HS-5 (cell line): ENCODE data around the gene GPATCH4.
"Not testable (repeated sequence)": the region's sequence is repeated elsewhere in the genome, so short reads cannot be mapped to it uniquely, and the experiment has no call there.

Experiments
- DNase-seq: peaks from one replicate; pipeline ENCODE4 v3.0.0-alpha.2; 2012; ENCODE audit warnings: low read depth

Gene GPATCH4

DNA sequence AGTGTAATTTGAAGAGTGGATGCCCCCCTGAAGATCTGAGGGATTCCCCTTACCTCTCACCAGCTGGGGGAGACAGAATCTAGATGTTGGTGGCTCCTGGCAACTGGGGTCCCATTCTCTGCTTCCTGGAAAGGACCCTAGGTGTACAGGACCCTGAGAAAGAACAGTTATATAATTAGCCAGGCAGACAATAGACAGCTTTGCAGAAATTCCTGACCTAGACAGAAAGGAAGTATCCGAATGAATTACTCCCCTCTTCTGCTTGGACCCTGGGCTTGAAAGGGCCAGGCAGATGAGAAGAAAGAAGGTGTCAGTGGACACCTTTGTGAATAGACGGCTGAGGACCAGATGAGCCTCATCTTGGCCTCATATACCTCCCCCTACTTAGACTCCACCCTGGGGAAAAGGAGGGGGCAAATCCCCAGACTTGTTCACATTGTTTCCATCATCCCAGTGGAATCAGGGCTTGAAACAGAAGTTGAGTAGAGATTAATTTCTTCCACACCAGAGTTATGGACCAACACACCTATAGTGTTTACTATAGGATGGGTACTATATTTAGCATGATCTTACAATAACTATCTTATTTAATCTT lies 27.1 kb downstream of the GPATCH4 start:
- DNase-seq = no peak

GRCh38 chr1:156572663-156573018 lies 28.6 kb downstream of the GPATCH4 start:
- no peak for DNase-seq

DNA sequence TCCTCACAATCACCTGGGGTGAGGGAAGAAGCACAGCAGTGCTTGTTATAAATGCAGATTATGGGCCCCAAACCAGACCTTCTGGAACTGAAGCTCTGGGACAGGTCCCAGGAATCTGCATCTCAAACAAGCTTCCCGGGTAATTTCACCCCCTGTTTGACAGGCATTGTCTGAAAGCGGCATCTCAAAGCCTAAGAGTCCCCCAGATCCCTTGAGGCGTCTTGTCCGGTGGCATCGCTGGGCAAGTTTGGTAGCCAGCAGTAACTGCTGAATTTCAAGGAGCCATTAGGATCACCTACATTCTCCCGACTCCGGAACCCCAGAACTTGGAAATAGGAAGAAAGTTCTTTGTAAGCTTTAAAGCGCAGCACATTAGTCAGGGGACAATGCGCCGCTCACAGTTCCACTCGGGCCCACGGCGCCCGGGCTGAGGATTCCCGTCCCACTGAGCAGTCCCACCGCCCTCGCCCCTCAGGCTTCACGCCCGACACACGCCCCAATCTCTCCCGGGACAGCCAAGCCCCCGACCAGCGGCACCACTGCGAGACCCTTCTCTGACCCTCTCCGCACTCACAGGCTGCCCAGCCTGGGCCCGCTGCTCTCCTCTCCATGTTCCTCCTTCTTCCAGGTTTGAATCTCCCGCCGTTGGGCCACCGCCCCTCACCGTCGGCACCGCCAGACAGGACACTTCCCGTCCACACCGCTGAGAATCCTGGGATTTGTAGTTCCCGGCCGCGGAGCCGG lies 29.2 kb downstream of the GPATCH4 start, which contains the start of gene IQGAP3:
Gene IQGAP3 (minus strand): TSS at position 647 of the 744 bp plus-strand sequence. CDS start 36 bp downstream, at position 611.
- peak; percentile 40 for DNase-seq

DNA sequence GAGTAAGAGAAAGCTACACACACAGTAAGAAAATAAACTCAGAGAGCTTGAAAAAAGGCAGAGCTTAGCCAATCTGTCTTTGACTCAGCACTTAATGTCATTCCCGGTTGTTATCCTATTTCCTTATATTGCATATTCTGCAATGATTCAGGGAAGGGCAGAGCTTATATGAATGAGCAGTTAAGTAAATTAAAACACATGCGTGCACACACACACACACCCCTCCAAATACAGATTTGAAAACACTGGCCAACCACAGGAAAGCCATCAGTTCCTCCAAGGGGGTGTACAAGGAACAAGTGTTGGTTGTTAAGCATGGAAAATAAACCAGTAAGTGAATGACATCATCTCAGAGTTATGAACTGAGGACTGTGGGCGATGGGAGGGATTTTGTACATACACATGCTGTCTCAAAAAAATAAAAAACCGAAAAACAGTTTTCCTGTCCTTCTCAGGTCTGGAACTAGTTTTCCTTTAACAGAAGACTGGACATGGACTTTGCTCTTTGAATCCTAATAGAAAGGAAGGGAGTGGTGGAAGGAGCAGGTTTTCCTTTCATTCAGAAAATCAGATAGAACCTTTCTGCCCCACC lies 29.9 kb downstream of the GPATCH4 start:
- DNase-seq = peak; percentile 93

- no peak for DNase-seq
These were observed 34.8 kb downstream of the GPATCH4 start for GRCh38 chr1:156566436-156566835.

- DNase-seq = no peak
These were observed 35.8 kb downstream of the GPATCH4 start for GRCh38 chr1:156565519-156565918.

- no peak for DNase-seq
These were observed 40.6 kb downstream of the GPATCH4 start for GRCh38 chr1:156560585-156561163.

DNA sequence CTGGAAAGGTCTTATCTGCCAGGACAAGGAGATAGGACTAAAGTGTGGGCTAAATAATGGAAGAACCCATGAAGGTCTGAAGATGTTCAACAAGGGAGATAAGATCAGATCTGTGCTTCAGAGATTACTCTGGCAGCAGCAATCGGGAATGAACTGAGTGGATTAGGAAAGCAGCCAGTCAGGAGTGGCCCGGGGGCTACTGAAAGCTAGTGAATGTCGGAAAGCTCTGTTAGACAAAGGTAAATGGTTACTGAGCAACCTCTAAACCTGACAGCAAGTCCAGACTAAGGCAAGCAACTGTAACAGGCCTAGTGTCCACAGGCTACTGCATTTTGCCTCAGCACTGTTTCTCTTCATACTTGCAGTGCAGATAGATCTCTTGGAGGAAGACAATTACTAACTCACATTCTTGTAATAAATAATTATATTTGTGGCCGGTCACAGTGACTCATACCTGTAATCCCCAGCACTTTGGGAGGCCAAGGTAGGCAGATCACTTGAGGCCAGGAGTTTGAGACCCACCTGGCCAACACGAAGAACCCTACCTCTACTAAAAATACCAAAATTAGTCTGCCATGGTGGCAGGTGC lies 41.4 kb downstream of the GPATCH4 start:
- DNase-seq = no peak

- DNase-seq = no peak
These were observed 42.0 kb downstream of the GPATCH4 start for GRCh38 chr1:156559086-156559796.

DNA sequence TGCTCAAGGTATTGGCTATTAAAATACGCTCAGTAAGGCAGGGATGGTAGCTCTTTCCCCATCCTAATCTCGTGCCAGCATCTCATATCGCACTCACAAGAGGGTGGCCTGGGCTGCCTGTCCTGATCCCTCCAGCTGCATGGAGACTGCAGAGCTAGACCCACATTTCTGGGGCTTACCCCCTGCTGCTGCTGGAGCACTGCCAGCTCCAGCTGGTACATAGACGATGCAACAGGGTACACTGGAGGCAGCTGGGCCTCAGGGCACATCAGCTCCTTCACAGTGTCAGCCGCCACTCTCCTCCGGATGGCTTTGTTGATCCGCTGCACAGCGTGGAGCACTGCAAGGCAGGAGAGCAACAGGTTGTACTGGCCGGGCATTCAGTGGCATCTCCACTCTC lies 44.9 kb downstream of the GPATCH4 start:
- no peak for DNase-seq

- DNase-seq = no peak
These were observed 45.6 kb downstream of the GPATCH4 start for GRCh38 chr1:156555715-156556114.

DNA sequence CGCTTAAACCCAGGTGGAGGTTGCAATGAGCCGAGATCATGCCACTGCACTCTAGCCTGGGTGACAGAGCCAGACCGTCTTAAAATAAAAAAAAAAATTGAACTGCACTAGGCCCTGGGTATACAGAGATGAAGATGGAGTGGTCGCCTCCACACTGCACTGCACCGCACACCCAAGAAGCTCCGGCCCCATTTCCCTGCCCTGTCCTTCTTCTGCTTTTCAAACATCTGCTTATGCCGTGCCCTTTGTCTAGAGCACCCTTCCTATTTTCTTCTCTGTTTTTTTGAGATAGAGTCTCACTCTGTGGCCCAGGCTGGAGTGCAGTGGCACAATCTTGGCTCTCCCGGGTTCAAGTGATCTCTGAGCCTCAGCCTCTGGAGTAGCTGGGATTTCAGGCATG lies 46.3 kb downstream of the GPATCH4 start:
- DNase-seq = no peak

GRCh38 chr1:156553860-156554485 lies 47.3 kb downstream of the GPATCH4 start:
- DNase-seq = no peak

DNA sequence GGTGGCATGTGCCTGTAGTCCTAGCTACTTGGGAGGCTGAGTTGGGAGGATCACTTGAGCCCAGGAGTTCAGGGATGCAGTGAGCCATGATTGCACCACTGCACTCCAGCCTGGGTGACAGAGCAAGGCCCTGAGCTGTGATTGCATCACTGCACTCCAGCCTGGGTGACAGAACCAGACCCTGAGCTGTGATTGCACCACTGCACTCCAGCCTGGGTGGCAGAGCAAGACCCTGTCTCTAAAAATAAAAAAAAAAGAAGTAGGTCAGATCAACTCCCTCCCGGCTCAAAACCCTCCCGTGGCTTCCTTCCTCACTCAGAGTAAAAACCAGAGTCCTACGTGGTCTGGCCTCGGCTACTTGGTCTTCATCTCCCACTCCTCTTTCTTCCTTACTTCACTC lies 48.3 kb downstream of the GPATCH4 start:
- not testable (repeated sequence) for DNase-seq

DNA sequence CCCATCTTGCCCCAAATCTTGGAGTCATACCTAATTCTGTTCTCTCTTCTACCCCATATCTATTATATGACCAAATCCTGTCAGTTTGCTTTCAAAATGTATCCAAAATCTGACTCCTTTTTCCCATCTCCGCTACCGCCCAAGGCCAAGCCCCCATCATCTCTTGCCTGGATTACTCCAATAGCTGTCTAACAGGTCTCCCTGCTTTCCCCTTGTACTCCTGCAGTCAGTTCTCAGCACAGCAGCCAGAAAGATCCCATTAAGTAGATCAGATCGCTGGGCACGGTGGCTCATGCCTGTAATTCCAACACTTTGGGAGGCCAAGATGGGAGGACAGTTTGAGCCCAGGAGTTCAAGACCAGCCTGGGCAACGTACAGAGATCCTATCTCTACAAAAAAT lies 48.8 kb downstream of the GPATCH4 start:
- no peak for DNase-seq

GRCh38 chr1:156551869-156552268 lies 49.4 kb downstream of the GPATCH4 start:
- DNase-seq = peak; percentile 40

DNA sequence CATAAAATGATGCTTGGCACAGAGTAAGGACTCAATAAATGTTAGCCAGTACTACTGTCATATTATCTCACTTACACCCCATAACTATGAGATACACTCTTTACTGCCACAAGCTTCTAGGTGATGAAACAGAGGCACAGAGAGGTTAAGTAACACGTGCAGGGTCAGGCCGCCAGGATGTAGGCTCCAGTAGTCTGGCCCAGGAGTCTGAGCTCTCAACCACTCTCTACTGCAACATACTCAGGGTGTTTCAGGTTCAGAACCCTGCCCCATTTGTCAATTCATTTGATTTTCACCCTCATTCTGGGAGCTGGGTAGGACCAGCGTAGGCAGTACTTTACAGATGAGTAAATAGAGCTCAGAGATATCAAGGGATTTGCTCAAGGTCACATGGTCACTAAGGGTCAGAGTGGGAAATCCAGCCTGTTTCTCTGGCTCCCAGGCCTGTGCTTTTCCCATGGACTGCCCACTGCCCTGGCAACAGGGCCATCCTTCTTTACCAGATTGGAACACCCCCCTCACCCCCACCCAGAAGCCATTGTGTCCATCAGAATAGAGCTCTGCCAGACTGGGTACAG lies 50.1 kb downstream of the GPATCH4 start:
- DNase-seq = no peak

- DNase-seq = no peak
These were observed 50.9 kb downstream of the GPATCH4 start for GRCh38 chr1:156550346-156550745.

DNA sequence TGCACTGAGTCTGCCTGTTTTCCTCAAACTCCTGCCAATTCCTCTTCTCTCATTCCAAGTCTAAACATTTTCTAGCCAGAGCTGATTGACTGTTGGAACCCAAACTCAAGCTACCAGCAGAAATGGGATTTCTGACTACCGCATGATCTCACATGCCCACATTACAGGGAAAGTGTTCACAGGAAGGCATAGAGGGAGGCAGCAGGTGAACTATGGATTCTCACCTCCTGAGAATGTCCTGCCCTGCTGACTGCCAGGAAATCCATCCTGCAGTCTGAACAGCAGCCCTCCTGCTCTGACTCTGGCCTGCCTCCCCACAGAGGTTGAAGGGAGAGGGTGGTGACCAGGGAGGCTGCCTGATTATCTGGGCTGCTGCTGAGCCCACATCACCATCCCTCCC lies 51.4 kb downstream of the GPATCH4 start:
- DNase-seq = no peak

GRCh38 chr1:156549390-156549789 lies 51.9 kb downstream of the GPATCH4 start:
- DNase-seq = no peak

DNA sequence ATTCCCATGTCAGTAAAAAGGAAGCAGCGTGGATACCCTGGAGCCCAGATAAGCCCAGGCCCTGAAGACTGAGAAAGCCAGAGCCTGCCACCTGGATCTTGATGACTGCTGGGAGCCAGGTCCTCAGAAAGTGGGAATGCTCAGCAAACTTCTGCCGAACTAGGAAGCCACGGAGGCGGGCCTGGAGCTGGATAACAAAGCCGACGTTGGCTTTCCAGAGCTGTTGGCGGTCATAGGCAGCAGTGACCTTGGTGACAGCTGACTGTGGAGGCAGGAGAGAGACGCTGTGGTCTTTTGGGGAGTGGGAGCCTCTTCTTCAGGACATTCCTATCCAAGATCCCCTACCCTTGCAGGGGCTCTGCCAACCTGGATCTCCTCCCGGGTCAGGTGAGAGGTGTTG lies 53.3 kb downstream of the GPATCH4 start:
- no peak for DNase-seq
